GOT3 (cell line): ENCODE data around the gene EPHA2.
"Not testable (repeated sequence)": the region's sequence is repeated elsewhere in the genome, so short reads cannot be mapped to it uniquely, and the experiment has no call there.

ENCODE experiments used
- DNase-seq: peaks from one replicate; lab custom pipeline; 2025; ENCODE audit warnings: mixed read lengths; lab: John Stamatoyannopoulos, UW

Gene EPHA2

DNA sequence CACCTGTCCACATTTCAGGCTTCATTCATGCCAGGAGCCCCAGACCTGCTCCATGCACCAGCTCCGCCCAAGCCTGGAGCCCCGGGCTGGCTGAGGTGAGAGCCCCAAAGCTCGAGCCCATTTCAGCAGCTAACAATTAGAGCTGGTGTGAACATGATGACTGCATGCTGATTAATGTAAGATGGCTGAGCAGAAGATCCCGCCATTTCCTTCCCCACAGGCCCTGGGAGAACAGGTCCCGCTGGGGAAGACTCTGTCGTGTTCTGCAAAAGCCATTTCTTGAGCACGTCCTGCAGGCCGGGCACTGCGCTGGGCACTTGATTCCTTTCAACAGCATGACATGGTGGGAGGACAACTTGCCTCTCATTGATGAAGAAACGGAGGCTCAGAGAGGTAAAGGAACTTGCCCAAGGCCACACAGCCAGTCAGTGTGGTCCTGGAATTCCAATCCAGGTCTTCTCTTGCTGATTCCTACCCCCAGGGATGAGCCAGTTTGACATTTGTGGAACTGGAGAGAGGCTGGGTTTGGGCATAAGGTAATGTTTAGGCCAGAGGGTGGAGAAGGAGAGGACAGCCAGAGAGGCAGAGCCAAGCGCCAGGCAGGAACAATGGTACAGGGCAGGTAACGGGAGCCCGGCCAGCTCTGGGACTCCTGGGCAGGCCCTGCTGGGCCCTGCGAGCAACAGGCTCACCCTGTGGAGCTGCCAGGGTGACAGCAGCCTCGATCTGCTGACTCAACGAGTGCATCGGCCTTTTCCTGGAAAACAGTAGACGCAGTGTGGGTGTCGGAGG, 28.1 kb upstream of the EPHA2 start:
- DNase-seq = no peak

DNA sequence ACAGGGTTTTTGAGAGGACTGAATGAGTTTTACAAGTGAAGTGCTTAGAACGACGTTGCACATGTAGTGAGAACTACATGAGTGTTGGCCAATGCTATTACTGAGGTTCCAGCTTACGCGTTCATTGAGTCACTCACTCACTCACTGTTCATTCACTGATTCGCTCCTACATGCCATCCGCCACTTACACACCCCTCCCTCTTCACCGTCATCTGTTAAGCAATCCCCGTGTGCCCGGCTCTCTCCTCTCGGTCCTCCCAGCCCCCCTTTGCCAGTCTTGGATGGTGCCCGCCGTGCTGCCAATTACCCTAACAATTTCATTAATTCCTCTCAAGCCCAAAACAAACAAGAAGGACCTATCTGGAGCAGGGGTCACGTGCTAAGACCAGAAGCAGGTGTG, 27.3 kb upstream of the EPHA2 start:
- DNase-seq = no peak

DNA sequence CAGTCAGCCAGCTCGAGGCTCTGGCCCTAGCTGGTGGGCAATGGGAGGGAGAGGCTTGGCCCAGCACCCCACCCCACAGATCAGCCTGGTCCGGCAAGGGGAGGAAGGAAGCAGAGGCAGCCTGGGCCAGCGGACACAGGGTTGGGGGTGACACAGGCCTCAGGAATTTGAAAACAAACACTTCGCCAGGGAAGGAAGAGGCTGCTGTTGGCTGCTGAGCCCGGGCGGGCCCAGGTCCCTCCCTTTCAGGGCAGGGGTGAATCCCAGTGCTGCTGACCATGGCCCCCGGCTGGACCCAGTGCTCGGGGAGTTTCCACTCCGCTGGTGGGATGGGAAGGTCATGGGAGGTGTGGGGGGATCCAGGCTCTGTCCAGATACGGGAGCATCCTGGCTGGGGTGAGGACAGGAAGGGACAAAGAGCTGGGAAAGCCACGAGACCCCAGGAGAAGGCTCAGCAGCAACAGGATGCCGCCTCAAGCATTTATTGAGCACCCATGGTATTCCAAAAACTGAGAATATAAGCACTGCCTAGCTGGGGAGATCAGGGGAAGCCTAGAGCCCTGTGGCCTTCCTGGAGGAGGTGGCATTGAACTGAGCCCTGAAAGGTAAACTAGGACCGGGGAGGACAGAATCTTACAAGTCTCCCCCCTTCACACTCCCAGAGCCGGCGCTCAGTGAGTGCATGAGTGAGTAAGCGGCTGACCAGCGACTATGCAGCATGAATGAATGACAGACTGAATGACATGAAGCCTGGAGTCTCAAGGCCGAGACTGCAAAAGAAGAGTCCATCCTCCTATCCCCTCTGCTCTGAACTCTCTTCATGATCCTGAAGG, 26.2 kb upstream of the EPHA2 start:
- peak; percentile 45 for DNase-seq

DNA sequence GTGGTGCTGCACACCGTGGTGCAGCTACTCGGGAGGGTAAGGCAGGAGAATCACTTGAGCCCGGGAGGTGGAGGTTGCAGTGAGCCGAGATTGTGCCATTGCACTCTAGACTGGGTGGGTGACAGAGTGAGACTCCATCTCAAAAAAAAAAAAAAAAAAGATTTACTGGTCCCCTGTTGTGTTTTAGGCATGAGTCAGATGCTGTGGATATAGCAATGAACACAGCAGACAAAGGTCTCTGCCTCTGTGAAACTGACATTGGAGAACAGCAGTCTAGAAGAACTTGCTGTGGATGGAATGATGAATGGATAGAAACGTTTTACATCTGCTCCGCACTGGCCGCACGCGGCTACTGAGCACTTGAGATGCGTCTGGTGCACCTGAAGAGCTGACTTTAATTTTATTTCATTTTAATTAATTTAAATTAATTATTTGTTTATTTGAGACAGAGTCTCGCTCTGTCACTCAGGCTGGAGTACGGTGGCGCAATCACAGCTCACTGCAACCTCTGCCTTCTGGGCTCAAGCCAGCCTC, 24.5 kb upstream of the EPHA2 start:
- DNase-seq = no peak

DNA sequence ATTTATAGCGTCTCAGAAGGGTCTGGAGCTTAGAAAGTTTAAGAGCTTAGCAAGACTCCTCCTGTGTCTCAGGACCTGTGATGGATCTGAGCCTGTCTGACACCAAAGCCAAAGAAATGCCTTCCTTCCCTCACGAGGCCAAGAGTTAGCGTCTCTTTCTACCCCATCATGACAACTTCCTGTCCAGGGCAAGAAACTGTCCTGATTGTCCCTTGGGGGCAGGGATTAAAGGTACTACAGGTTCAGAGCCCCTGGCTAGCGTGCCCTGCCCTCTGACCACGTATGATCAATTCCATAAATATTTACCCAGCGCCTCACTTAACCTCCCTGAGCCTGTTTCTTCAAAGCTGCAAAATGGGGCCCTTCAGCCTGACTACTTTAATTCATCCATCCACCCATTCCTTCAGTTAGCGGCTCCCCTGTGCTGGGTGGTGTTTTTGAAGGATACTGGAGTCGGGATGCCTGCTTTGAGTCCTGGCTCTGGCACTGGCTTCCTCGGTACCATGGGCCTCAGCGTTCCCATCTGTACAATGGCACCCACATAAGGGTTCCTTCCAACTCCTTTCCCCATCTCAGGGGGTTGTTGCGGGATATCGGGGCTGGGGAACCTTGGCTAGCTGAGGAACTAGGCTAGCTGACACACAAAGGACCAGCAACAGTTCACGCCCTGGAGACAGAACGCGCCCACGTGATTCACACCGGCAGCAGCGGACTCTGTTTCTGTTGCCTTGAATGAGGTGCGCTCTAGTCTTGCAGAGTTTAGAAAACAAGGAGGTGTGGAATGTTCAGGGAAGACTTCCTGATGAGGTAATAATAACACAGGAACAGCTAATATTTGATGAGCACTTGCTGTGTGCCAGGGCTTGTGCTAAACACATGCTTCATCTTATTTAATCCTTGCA, 23.0 kb upstream of the EPHA2 start:
- DNase-seq = no peak

DNA sequence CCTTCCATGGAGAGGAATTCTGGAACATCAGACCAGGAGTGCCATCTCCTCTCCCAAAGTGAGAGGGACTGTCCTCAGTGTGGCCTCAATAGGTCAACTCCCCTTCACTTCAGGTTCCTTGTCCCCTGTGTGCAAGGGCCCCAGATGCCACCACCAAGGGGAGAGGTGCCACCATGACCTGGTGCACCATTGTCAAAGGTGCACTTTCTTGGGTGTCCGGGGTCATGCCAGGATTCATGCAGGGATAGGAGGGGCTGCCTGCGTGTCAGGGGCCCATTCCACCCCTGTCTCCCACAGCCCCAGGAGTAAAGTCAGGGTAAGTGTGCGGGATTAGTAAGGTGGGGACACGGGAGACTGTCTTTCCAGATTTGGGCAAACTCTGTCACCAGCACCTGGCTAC, 21.4 kb upstream of the EPHA2 start:
- DNase-seq = no peak

DNA sequence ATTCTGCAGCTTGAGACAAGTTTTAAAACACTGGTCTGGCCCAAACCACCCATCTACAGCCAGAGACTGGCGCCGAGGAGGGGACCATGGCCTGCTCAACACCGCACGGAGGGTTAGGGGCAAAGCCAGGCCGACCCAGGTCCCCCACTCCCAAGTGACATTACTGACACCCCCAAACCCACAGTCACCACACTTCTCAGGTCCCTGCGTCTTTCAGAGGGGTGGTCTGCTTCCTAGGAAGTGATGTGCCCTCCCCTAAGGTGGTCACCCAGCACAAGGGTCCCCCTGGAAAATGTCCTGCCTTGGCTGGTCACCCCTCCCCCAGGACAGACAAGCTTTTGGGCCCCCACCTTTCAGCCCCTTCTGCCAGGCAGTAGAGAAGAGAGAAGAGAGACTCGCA, 20.8 kb upstream of the EPHA2 start:
- no peak for DNase-seq

DNA sequence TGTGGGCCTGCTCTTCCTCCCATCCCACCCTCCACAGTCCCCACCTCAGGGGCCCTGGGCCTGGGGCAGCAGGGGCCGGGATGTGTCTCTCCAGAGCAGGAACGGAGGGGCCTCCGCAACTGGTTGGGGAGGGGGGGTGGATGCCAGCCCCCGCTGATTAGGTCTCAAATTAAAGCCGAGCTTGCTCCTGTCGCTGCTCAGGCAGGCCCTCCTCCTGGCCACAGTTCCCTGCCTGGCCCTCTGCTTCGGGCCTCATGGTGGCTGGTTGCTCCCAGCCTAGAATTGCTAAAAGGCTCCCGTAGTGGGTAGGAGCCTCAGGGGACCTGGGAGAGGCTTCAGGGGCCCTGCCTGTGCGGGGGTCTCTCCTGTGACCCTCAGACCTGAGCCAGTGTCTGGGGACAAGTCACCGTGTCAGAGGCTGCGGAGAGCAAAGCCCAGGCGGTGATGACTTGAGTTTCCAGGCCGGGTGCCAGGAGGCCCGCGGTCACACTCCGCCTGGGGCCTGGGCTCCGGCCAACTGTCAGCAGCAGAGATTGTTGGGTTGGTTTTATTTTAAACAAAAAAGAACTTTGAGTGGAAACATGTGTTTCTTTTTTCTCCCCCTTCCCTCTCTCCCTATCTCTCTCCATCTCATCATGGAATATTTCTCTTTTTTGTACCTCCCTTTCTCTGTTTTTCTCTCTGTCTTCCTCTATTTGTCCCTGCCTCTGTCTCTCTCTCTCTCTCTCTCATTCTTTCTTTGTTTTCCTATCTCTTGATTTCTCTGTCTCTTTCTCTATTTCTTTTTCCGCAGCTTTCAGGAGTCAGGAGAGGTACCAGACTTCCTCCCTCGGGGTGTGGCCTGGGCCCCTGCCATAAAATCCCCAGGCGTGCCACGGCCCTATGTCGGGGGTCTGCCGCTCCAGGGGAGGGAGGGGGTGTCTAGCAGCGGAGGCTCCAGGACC, 20.0 kb upstream of the EPHA2 start:
- DNase-seq = peak; percentile 64

DNA sequence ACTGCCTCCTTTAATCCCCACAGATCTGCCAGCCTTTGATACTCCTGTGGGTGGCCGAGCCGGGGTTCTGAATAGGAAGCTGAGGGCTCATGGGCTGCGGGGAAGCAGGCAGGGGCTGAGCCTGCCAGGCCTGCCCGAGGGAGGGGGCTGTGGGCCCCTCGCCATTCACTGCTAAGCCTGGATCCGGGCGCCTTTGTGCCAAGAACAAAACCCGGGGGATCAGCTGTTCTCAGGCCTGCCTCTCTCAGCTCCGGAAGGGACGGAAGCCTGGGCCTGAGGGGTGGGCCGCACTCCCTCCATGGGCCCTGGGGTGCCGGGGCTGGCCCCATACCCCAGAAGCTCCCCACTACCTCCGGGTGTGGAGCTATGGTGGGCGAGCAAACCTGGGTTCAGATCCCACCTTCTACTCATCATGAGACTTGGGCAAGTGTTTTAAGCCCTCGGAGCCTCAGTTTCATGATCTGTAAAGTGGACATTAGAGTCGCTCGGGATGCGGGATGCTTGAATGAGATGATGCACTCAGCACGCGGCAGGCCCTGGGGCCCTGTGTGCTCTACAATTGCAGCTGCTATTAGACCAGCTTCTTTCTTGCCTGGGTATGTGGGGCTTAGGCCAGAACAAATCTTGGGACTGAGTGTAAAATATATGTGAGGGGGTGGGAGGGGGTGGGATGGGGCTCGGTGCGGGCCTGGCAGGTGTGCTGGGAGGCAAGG, 19.2 kb upstream of the EPHA2 start:
- no peak for DNase-seq

DNA sequence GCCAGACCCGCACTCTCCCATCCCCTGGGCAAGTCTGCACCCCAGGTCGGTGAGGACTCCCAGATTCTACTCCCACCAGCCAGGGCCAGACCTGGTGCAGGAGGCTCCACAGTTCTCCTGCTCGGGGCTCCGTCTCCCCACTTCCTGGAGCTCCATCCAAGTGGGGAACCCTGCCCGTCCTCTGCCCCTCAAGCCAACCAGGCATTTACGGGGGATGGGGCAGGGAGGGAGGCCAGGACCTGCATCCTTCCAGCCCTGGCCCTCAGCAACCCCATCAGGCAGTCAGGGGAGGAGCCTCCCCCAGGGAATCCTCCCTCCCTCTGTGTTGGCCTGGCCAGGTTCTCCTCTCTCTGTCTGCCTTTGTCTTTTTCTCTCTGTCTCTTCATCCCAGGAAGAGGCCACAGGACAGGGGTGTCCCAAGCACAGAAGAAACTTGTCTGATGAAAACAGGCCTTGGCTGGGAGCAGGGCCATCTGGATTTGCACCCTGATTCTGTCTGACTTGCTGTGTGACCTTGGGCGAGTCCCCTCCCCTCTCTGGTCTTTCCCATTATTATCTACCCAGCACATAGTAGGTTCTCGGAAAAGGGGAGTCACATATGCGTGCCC, 18.5 kb upstream of the EPHA2 start:
- DNase-seq = no peak

DNA sequence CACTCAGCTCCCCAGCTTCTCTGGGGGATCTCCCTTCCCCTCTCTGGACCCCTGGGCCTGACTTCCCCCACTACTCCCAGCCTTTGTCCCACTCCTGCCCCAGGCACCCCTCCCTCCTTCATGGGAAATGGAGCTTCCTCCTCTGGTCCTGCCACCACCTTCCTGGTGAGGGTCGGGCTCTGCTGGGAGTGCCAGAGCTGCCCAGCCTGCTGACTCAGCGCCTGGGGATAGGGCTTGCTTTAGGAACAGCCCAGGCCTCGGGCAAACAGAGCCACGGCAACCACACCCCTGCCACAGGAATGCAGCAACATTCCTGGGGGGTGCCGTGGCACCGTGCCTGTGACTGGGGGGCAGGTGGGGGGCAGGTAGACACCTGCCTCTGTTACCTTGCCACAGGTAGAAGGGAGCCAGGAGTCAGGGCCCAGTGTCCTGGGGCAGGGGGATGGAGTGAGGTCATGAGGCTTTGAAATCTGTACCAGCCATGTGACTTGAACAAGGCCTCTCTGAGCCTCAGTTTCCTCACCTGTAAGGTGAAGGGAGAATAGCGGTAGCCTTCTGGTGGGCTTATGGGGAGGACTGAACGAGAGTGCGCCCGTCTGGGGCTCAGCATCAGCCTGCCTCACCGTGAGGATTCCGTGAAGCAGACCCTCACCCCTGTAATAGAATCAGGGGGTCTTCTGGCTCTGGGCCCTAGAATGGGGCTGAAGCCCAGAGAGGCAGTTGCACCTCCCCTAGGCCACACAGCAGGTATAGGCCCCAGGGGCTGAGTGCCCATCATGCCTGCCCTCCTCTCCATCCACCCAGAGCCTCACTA, 17.8 kb upstream of the EPHA2 start:
- DNase-seq = no peak

DNA sequence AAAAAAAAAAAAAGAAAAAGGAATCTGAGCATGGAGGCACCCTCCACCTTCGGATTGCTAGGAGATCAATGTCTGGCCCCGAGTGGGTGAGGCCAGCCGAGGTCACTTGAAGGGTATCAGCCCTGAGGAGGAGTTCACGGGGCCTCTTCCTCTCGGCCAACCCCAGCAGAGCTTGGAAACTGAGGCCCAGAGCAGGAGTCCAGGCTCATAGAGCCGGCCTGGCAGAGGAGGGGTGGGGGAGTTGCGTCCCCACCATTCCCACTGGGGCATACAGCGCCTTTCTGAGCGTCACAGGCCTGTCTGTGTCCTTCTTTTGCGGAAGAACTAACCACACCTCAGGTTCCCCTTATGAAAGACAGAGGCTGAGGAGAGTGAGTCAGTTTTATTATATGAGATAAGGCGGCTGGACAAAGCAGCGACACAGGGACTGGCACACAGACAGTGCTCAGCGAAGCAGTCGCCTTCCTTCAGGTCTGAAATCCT, 17.1 kb upstream of the EPHA2 start:
- DNase-seq = no peak

DNA sequence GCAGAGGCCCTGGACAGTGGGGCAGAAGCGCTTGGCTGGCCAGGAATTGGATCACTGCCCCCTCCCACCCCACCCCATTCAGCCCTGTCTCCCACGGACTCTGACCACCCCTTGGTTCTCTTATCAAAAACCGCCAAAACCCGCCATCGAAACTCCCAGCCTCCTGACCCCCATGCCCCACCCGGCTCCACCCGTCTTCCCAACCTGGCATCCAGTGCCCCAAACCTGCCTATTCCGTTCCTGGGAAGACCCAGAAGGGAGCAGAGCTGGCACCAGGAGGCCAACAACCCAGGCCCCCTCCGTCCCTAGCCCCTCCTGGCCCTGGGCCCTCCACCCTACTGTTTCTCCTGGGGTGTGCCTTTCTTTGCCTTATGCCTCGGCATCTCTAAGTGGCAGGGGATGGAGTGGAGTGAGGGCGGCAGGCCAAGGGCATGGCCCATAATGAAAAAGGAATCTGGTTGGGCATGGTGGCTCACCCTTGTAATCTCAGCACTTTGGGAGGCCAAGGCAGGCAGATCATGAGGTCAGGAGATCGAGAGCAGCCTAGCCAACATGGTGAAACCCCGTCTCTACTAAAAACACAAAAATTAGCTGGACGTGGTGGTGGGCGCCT, 16.5 kb upstream of the EPHA2 start:
- DNase-seq = no peak

DNA sequence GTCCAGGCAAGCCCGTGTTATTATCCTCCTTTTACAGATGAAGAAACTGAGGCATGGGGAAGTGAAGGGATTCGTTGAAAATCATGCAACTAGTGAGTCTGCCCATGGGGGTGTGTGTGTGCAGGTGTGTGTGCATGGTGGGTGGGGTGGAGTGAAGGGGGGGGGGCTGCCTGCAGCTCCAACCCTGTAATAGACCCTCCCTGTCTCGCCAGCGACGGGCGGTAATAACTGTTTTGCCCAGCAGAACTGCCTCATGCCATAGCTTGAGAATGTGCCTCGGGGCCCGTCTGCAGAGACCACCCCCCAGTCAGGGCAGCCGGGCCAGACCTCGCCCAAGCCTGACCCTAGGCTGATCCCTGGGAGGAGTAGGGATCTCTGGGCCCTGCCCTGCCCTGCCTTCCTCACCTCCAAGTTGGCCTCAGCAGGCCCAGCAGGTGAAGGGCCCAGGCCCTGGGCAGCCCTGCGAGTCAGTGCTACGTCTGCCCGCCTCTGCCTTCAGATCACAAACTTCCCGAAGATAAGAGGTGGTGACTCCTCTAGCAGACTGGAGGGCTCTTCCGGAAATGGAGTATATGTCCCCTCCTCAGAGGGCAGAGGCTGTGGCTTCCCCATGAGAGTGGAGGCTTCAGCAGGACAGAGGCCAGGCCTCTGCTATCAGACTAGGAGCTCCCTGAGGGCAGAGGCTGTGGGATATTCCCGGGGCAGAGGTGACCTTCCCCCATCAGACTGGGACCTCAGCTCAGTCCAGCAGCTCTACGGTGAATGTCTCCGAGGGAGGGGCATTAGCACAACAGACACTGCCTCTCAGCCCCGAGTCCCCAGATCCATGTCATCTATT, 15.7 kb upstream of the EPHA2 start:
- DNase-seq = no peak

DNA sequence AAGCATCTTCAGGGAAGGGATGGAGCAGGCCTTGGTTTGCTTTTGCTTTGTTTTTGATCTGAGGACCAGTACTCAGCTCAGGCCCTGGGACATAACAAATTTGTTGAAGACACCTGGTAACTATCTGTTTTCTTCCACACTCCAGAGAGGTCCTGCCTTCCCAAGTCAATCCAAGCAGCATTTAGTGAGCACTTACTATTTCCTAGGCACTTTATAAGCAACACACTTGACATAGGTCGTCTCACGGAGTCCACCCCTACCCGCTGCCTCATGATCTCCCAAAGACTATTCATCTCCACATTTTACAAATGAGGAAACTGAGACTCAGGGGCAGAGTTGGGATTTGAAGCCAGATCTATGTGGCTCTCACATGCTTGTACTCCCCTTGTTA, 14.4 kb upstream of the EPHA2 start:
- no peak for DNase-seq

DNA sequence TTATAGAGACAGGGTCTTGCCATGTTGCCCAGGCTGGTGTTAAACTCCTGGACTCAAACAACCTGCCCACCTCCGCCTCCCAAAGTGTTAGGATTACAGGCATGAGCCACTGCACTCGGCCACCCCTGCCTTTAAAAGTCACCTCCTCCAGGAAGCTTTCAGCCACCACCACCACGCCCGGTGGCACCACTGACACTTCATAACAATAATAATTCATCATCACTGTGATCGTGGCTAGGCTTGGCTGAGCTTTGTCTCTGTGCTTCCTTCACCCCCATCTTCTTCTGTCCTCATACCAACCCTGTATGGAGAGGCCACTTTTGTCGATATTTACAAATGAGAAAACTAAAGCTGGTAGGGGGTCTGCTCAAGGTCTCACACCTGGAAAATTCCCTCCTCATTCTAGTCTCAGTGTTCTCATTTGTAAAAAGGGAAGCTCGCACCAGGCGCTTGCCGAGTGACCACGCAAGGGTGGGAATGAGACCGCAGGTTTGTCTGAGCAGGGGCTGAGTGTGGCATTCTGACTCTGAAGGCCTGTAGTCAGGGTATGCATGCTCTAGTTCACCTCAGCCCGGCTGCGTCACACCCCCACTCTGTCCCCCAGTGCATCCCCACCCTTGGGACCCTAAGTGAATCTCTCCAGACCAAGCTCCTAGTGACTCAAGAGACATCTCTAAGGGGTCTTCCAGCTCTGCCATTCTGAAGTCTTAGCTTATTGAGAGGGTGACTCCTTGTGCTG, 12.9 kb upstream of the EPHA2 start:
- DNase-seq = no peak

DNA sequence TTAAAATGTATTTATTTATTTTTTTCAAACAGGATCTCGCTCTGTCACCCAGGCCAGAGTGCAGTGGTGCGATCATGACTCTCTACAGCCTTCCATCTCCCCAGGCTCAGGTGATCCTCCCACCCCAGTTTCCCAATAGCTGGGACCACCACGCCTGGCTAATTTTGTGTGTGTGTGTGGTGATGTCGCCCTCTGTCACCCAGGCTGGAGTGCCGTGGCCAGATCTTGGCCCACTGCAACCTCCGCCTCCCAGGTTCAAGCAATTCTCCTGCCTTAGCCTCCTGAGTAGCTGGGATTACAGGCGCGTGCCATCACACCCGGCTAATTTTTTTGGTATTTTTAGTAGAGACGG, 12.3 kb upstream of the EPHA2 start:
- not testable (repeated sequence) for DNase-seq
